HepG2 (cell line): ENCODE data around the gene IFI30. TPM values are rescaled to one million over a fixed set of nuclear protein-coding genes. Genes with fewer than 3 reads are reported as not detected.

Experiments used
- ATAC-seq: fragments of 200-7000 bp; cut with Tn5 transposase; 3 replicates; pipeline ENCODE4 v1.9.1; 2020; ENCODE audit warnings: mild to moderate bottlenecking, moderate library complexity
- BruUV-seq: library from RNA; stranded (reverse); fragments of 400-500 nt; replicated peaks from 2 replicates; lab custom pipeline; 2021; lab: Mats Ljungman, UMichigan
- CTCF ChIA-PET: fragments of 300-600 bp; formaldehyde crosslinking; extraction: SDS; loops from one replicate; lab custom pipeline; 2021; ENCODE audit warnings: low total read pairs, inconsistent platforms, low intra/inter-chr PET ratio; lab: Yijun Ruan, JAX
- POLR2A ChIA-PET: fragments of 350-600 bp; sonication (Branson Sonifier 250); formaldehyde crosslinking; loops from one replicate; lab custom pipeline; 2020; ENCODE audit warnings: antibody characterized with exemption, inconsistent platforms; lab: Yijun Ruan, JAX
- DNase-seq: peaks from one replicate; pipeline ENCODE4 v3.0.0-alpha.2; 2015; ENCODE audit warnings: low spot score
- FAIRE-seq: peaks from 3 replicates; lab custom pipeline; 2011; peaks lifted over from hg19 to GRCh38; lab: Jason Lieb, UNC
- H2AFZ ChIP-seq: one replicate; pipeline ENCODE4 v1.6.1; 2011; ENCODE audit warnings: low read length, inconsistent platforms
- H3K27ac ChIP-seq: fragments of 300-600 bp; 3 replicates; pipeline ENCODE4 v1.8.0; 2011; ENCODE audit warnings: mixed run types, mild to moderate bottlenecking, mixed read lengths, low read length, inconsistent platforms; ENCODE audit not compliant: insufficient read depth; ENCODE audit errors: extremely low read length
- H3K27me3 ChIP-seq, 2 experiments: fragments of 200-600 bp in 1 of 2; 2 replicates in 1 of 2; 3 replicates in 1 of 2; pipeline versions ENCODE4 v1.6.0 to v1.8.0; 2011; ENCODE audit warnings: low read length in 2 of 2, mild to moderate bottlenecking in 2 of 2, moderate library complexity in 2 of 2, inconsistent platforms in 1 of 2; ENCODE audit not compliant: insufficient read depth in 2 of 2, control insufficient read depth in 1 of 2
- H3K36me3 ChIP-seq, 2 experiments: fragments of 200-600 bp in 1 of 2; replicated peaks in 1 of 2; 2 replicates in 1 of 2; 3 replicates in 1 of 2; pipeline versions ENCODE4 v1.5.1 to v1.8.0; 2011; ENCODE audit warnings: low read length in 2 of 2, inconsistent platforms in 1 of 2; ENCODE audit not compliant: insufficient read depth in 2 of 2, control insufficient read depth in 1 of 2
- H3K4me1 ChIP-seq: 2 replicates; pipeline ENCODE4 v1.5.1; 2012; ENCODE audit warnings: low read length, inconsistent platforms; ENCODE audit not compliant: insufficient read depth
- H3K4me2 ChIP-seq: 2 replicates; pipeline ENCODE4 v1.6.0; 2011; ENCODE audit warnings: low read depth, low read length, inconsistent platforms
- H3K4me3 ChIP-seq, 3 experiments: fragments of 200-600 bp in 1 of 3; sonication (generic), shearing (Covaris generic) in 1 of 3; replicated peaks in 1 of 3; 2 replicates each; pipeline ENCODE4 v1.5.1; 2011 to 2016; ENCODE audit warnings: low read length in 3 of 3, inconsistent platforms in 2 of 3, low read depth in 2 of 3, mild to moderate bottlenecking in 2 of 3, control low read depth in 1 of 3, mixed read lengths in 1 of 3; ENCODE audit not compliant: insufficient read depth in 1 of 3
- H3K79me2 ChIP-seq: one replicate; pipeline ENCODE4 v1.6.1; 2011; ENCODE audit warnings: low read length, inconsistent platforms; ENCODE audit not compliant: insufficient read depth
- H3K9ac ChIP-seq: 2 replicates; pipeline ENCODE4 v1.6.0; 2011; ENCODE audit warnings: mild to moderate bottlenecking, low read depth, low read length, inconsistent platforms; ENCODE audit not compliant: insufficient read depth
- H3K9me3 ChIP-seq: 2 replicates; pipeline ENCODE4 v1.5.1; 2012; ENCODE audit warnings: mild to moderate bottlenecking, low read length
- H4K20me1 ChIP-seq: 2 replicates; pipeline ENCODE4 v1.6.0; 2011; ENCODE audit warnings: inconsistent platforms, mild to moderate bottlenecking, low read length, moderate library complexity; ENCODE audit not compliant: insufficient read depth
- ATF2 ChIP-seq: sonication (generic); formaldehyde crosslinking; IDR thresholded peaks from 2 replicates; pipeline ENCODE4 v1.4.0; 2020; ENCODE audit warnings: missing genetic modification reagents
- ELF3 ChIP-seq: IDR thresholded peaks from 2 replicates; pipeline ENCODE4 v1.6.1; 2016; ENCODE audit warnings: missing genetic modification reagents, missing compliant biosample characterization
- HDAC1 ChIP-seq: sonication (generic); formaldehyde crosslinking; IDR thresholded peaks from 2 replicates; pipeline ENCODE4 v1.5.1; 2020; ENCODE audit warnings: mild to moderate bottlenecking, missing genetic modification reagents
- HOXA5 ChIP-seq: sonication (generic); formaldehyde crosslinking; IDR thresholded peaks from 2 replicates; pipeline ENCODE4 v1.4.0; 2020; ENCODE audit warnings: missing genetic modification reagents
- LCORL ChIP-seq, 2 experiments: fragments of 450-650 bp in 1 of 2; sonication (generic) in 1 of 2; formaldehyde crosslinking in 1 of 2; IDR thresholded peaks; 2 replicates each; pipeline versions ENCODE4 v1.5.0 to v1.6.1; 2017 to 2020; ENCODE audit warnings: antibody characterized with exemption in 1 of 2, missing genetic modification reagents in 1 of 2
- MTA3 ChIP-seq: sonication (generic); formaldehyde crosslinking; IDR thresholded peaks from 2 replicates; pipeline ENCODE4 v1.4.0; 2020; ENCODE audit warnings: missing genetic modification reagents
- PRMT3 ChIP-seq: sonication (generic); formaldehyde crosslinking; IDR thresholded peaks from 2 replicates; pipeline ENCODE4 v1.8.1; 2022; ENCODE audit warnings: low read depth, mild to moderate bottlenecking, moderate library complexity, missing genetic modification reagents, borderline replicate concordance
- RBFOX2 ChIP-seq: fragments of 200-400 bp; formaldehyde crosslinking; IDR thresholded peaks from 2 replicates; pipeline ENCODE4 v1.6.1; 2017; ENCODE audit warnings: low read depth, mild to moderate bottlenecking, low read length
- RBM39 ChIP-seq: fragments of 200-400 bp; formaldehyde crosslinking; IDR thresholded peaks from one replicate; pipeline ENCODE4 v1.6.1; 2018; ENCODE audit warnings: antibody characterized with exemption, mild to moderate bottlenecking, low read depth, low read length; ENCODE audit not compliant: poor library complexity, severe bottlenecking
- RFX1 ChIP-seq: fragments of 450-650 bp; IDR thresholded peaks from 2 replicates; pipeline ENCODE4 v1.6.1; 2017
- TEF ChIP-seq: sonication (generic); formaldehyde crosslinking; IDR thresholded peaks from 2 replicates; pipeline ENCODE4 v1.5.0; 2020; ENCODE audit warnings: missing genetic modification reagents
- ZBTB42 ChIP-seq: sonication (generic); formaldehyde crosslinking; IDR thresholded peaks from 2 replicates; pipeline ENCODE4 v1.5.0; 2020; ENCODE audit warnings: mild to moderate bottlenecking, missing genetic modification reagents
- ZMYM3 ChIP-seq: sonication (generic); formaldehyde crosslinking; IDR thresholded peaks from 2 replicates; pipeline ENCODE4 v1.5.1; 2020; ENCODE audit warnings: mild to moderate bottlenecking, missing genetic modification reagents
- ZNF3 ChIP-seq: IDR thresholded peaks from 2 replicates; pipeline ENCODE4 v1.7.0; 2017; ENCODE audit warnings: inconsistent platforms
- ZNF562 ChIP-seq: sonication (generic); formaldehyde crosslinking; IDR thresholded peaks from 2 replicates; pipeline ENCODE4 v1.8.0; 2022; ENCODE audit warnings: missing genetic modification reagents, borderline replicate concordance
- ZNF772 ChIP-seq: sonication (generic); formaldehyde crosslinking; IDR thresholded peaks from 2 replicates; pipeline ENCODE4 v1.5.0; 2020; ENCODE audit warnings: mild to moderate bottlenecking, missing genetic modification reagents
- WGBS: methylation state at CpG from one replicate; pipeline ENCODE4 v1.1.6; 2017; ENCODE audit warnings: low lambda C conversion rate; 5-methylcytosine and 5-hydroxymethylcytosine counted together
- in situ Hi-C: cut with HindIII; loops from 2 replicates; pipeline ENCODE4 v1.10.0; 2017; ENCODE audit warnings: low pct_unique_long_range_greater_than_20kb; ENCODE audit not compliant: extremely low pct_ligation_motif_present
- intact Hi-C: fragments of 100-400 bp; cut with micrococcal nuclease; formaldehyde crosslinking; loops from one replicate; pipeline ENCODE4 v1.10.0; 2022; ENCODE audit not compliant: unreplicated experiment
- polyA plus RNA-seq, 8 experiments: library from polyadenylated mRNA; depleted of rRNA in 3 of 8; stranded (reverse) in 7 of 8; unstranded in 1 of 8; fragments of >200 nt; fragmentation: Illumina TruSeq in 4 of 8; extraction: Trizol in 4 of 8; gene quantifications; 2 replicates each; pipeline versions ENCODE4 v1.2.1 to v1.2.3, GENCODE V29; 2011 to 2016; ENCODE audit warnings: low read depth in 4 of 8, missing spikeins in 1 of 8, mixed read lengths in 1 of 8; ENCODE audit not compliant: insufficient read depth in 1 of 8
- total RNA-seq, 5 experiments: library from RNA; depleted of rRNA; stranded (reverse); fragments of >200 nt; fragmentation: Illumina TruSeq; extraction: Trizol; gene quantifications; 2 replicates each; pipeline ENCODE4 v1.2.3, GENCODE V29; 2016; ENCODE audit warnings: low read depth in 1 of 5

The IFI30 gene
- total and polyA plus RNA-seq, 2 of the 13 experiments (the other 11 are each of a cell fraction or from before 2014, with no cell fraction given), result 25.0 to 79.4 TPM

GRCh38 chr19:18167011-18167410 is 6.6 kb upstream of the IFI30 start:
- no peaks in the 10 kb centered on the region for H3K9me3 ChIP-seq
- TF ChIP-seq HDAC1 (CRISPR knock-in tag), result no peak
- TF ChIP-seq RBFOX2, result 0 out of 2 replicates have a peak, but pooled peaks have one; percentile 19
- TF ChIP-seq, all 625 proteins: peak for 1
- in situ Hi-C loops (no loop called here), intact Hi-C loops (no loop called here)
- H4K20me1 ChIP-seq, result 0 out of 2 replicates have a peak, but pooled peaks cover 3% of the 10 kb centered on the region
- no peaks in the 10 kb centered on the region for H3K4me1 ChIP-seq
- no peak overlapping the region for H3K27ac ChIP-seq
- no peak overlapping the region for H2AFZ ChIP-seq
- H3K27me3 ChIP-seq, result no peaks in the 10 kb centered on the region
- no peak overlapping the region for H3K9ac ChIP-seq
- FAIRE-seq, result no peak
- no peak overlapping the region for H3K4me3 ChIP-seq
- ChIA-PET CTCF (interaction anchor here (3.2 kb wide), 1 partner anchor 54 kb away, joined by 25 read pairs; no protein-coding TSS in a partner anchor), POLR2A (interaction anchor here (2.6 kb wide), 1 partner anchor 54 kb away, joined by 8 read pairs; no protein-coding TSS in a partner anchor)
- BruUV-seq, result no TSS peak
- 95% methylated on average over 14 of the region's 21 CpGs for WGBS
- H3K36me3 ChIP-seq, result peaks cover 26 to 43% of the 10 kb centered on the region in 2 experiments
- no peak for DNase-seq
- H3K79me2 ChIP-seq, result no peaks in the 10 kb centered on the region
- H3K4me2 ChIP-seq, result no peak overlapping the region
- no peak for ATAC-seq

- H3K9ac ChIP-seq, result no peak overlapping the region
- BruUV-seq, result no TSS peak
- peaks cover 19 to 34% of the 10 kb centered on the region in 2 experiments for H3K36me3 ChIP-seq
- H3K4me3 ChIP-seq, result no peak overlapping the region
- no peak overlapping the region for H3K4me2 ChIP-seq
- H3K4me1 ChIP-seq, result no peaks in the 10 kb centered on the region
- no peaks in the 10 kb centered on the region for H3K27me3 ChIP-seq
- 0 out of 2 replicates have a peak, but pooled peaks cover 3% of the 10 kb centered on the region for H4K20me1 ChIP-seq
- no peak overlapping the region for H3K27ac ChIP-seq
- peak; percentile 34 for FAIRE-seq
- no peaks in the 10 kb centered on the region for H3K9me3 ChIP-seq
- no peak overlapping the region for H2AFZ ChIP-seq
- DNase-seq, result no peak
- peak; percentile 86 for ATAC-seq
- no peaks in the 10 kb centered on the region for H3K79me2 ChIP-seq
- in situ Hi-C loops (no loop called here), intact Hi-C loops (loop anchor here (1.0 kb wide), 1 partner anchor 55 kb away; no protein-coding TSS in a partner anchor)
- ChIA-PET CTCF (interaction anchor here (0.7 to 3.2 kb wide), 3 partner anchors 55 to 110 kb away, joined by 4 to 25 read pairs (median 4); no protein-coding TSS in a partner anchor), POLR2A (interaction anchor here (0.7 to 2.6 kb wide), 5 partner anchors 14 to 58 kb away, joined by 3 to 8 read pairs (median 3); no protein-coding TSS in a partner anchor)
- 80% methylated on average over 14 of the region's 14 CpGs for WGBS
- TF ChIP-seq PRMT3, result no peak
- no peak for TF ChIP-seq ZMYM3 (CRISPR knock-in tag)
- TF ChIP-seq ZNF3 (CRISPR knock-in tag), result no peak
- no peak for TF ChIP-seq ZNF772 (CRISPR knock-in tag)
- TF ChIP-seq ZNF562 (CRISPR knock-in tag), result no peak
- TF ChIP-seq MTA3, result no peak
- TF ChIP-seq ELF3, result 0 out of 2 replicates have a peak, but pooled peaks have one; percentile 15
- TF ChIP-seq HOXA5 (CRISPR knock-in tag), result no peak
- TF ChIP-seq TEF (CRISPR knock-in tag), result no peak
- TF ChIP-seq RBM39, result no peak
- no peak for TF ChIP-seq ATF2
- TF ChIP-seq LCORL (IDR thresholded peaks at IDR 0.05), result no peak
- 0 out of 2 replicates have a peak, but pooled peaks have one; percentile 18 for TF ChIP-seq LCORL (CRISPR knock-in tag; IDR thresholded peaks at IDR 0.05)
- TF ChIP-seq RFX1, result no peak
- no peak for TF ChIP-seq ZBTB42 (CRISPR knock-in tag)
Measured at GRCh38 chr19:18167975-18168645, 5.5 kb upstream of the IFI30 start.
